GM12874 (cell line): ENCODE measurements around the gene RUNX2.

Experiments used
- TF ChIP-seq, protein P1 (sequence below): IDR thresholded peaks from 2 replicates; pipeline ENCODE4 v1.5.1; 2011; ENCODE audit warnings: low read depth, mild to moderate bottlenecking, control low read depth, low read length, moderate library complexity; ENCODE audit not compliant: insufficient read depth

RUNX2 gene

DNA sequence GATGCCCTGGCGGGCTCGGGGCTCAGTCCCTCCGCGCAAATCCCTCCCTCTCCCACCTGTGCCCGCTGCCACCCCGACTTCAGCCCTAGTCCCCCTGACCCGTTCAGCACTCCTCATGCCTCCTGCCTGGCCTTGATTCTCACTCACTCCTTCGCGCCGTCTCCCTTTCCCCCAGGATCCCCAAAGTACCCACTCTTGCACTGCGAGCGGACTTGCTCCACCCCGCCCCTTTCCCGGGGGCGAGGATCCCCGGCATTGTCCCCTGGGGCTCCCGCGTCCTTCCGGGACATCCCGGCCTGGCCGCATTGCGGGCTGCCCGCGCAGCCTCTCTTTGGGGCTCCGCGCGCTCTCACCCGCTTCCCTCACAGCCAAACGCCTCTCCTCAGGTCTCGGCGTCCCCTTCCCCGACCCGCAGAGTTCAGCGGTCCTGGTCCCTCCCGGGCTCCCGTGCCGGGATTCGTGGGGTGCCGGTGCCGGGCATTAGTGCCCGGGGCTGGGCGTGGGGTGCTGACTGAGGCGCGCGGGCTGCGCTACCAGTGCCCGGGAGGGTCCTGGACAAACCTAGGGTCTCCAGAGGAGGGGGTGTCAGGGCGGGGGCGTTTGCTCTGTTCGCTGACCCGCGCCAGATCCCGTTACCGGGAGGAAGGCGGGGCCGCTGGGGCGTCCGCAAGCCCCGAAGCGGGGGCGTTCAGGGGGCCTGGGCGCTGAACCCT lies 95.1 kb downstream of the RUNX2 start:
- TF ChIP-seq, protein P1, sequence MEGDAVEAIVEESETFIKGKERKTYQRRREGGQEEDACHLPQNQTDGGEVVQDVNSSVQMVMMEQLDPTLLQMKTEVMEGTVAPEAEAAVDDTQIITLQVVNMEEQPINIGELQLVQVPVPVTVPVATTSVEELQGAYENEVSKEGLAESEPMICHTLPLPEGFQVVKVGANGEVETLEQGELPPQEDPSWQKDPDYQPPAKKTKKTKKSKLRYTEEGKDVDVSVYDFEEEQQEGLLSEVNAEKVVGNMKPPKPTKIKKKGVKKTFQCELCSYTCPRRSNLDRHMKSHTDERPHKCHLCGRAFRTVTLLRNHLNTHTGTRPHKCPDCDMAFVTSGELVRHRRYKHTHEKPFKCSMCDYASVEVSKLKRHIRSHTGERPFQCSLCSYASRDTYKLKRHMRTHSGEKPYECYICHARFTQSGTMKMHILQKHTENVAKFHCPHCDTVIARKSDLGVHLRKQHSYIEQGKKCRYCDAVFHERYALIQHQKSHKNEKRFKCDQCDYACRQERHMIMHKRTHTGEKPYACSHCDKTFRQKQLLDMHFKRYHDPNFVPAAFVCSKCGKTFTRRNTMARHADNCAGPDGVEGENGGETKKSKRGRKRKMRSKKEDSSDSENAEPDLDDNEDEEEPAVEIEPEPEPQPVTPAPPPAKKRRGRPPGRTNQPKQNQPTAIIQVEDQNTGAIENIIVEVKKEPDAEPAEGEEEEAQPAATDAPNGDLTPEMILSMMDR: no peak

DNA sequence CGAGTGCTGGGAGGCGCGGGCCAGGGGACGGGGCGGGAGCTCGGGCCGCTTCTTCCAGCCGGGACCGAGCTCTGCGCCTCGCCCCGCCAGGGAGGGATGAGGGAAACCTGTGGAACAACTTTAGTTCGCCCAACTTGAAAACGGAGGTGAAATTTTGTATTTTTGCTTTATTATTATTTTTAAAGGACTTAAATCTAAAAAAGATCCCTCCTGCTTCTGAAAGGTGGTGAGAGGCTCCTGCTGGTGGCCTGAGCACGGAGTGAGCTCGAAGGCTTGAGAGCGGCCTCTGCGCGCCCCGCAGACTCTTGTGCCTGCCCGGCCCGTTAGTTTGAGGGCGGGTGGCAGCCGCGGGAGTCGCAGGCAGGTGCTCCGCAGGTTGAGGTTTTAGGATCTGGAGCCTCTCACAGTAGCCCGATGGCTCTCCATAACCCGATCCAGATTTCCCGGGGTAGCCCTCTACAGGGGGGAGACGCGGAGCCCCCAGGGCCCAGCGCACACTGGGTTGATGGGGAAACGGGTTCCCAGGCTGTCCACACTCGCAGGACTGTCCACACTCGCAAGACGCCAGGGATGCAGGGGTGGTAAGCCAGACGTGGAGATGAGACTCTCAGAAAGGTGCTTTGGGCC lies 95.8 kb downstream of the RUNX2 start:
- TF ChIP-seq, protein P1: no peak

DNA sequence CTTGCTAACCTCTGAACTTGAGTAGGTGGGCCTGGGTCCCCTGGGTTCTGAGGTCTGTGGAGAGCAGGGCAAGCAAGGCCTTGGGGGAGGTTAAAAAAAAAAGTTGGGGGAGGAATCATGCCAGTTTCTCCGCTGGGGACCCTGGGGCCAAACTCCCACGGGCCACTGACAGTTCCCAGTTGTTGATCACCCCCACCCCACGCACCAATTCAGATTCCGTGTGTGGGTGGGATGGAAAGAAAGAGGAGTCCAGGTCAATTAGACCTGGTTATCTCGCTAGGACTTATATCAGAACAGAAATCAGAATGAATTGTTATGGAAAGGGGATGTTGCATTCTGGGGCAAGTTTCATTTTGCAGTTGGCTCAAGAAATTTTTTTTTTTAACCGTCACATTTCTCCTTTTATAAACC lies 96.3 kb downstream of the RUNX2 start:
- TF ChIP-seq, protein P1: no peak

DNA sequence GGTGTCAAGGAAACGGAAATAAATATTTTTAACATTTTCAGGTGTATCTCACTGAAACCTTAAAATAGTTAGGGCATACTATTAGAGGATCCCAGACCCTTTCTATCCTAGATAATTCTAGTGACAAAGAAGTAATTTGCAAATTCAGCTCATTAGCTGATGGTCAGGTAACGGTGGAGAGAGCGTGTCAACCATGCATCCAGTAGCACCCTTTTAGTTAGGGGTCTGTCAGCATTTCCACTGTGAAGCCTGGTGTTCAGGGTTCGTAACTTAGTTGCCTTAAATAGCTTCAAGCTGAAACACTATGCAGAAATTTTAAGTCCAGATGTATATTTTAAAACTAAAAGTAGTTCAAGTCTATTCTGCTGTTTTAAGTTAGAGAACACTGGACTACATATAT lies 98.1 kb downstream of the RUNX2 start:
- TF ChIP-seq, protein P1: no peak

DNA sequence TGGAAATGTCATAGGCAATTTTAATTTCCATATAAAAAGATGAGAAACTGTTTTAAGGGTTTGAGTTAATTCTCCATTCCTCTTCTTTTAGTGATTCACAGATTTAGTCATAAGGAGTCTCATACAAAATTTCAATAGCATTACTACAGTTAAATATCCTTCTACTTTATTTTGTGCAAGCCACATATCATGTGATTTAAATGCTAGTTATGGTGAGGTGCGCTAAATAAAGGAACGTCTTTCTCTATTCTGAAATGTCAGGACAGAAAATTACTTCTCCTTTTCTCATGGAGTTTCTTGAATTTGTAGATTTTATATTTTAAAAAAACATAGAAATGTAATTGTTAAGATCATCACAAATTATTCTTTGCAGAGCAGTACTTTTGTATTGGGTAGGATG lies 99.6 kb downstream of the RUNX2 start:
- TF ChIP-seq, protein P1: no peak

DNA sequence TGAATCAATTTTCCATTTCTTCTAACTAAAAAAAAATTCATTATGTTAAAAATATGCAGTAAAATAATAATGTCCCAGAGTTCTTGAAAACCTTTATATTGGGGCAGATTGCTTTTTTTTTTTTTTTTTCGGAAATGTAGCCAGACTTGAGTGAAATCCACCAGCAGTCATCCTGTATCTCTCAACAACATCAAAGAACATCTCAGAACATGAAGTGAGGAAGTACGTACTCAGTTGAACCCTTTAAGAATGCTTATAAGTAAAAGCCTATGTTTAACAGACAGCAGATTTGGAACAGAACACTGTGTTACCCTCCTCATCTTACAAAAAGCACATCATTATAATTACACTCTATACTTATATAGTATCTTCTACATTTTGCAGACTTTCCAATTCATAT lies 100.6 kb downstream of the RUNX2 start:
- TF ChIP-seq, protein P1: no peak

DNA sequence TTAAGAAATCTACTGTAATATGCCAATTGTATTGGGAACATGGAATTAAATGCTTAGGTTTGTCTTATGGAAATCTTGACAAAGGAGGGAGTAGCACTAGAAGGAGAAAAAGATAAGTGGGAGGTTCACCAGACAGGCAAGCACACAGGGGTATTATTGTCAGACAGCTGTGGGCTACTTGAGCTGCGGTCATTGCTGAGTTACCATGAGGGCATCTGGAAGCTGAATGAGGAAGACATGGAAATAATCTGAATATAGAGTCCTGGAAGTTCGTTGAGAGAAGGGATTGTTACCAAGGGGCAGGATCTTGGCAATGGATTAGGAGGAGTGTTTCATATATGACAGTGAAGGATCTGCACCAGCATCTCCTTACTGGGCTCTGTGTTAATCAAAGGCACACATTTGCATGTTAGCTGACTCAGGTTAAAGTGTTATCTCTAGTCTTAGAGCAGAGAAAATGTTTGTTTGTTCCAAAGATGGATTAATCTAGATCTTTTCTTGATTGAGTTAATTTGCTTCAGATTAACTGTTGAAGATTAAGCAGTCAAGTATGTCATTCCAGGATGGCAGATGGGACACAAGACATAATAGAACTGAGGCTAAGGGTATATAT lies 102.6 kb downstream of the RUNX2 start:
- TF ChIP-seq, protein P1: no peak
